GM18951 (cell line): Measurements from ENCODE around the gene TMEM9B.
"Not testable (repeated sequence)": the region's sequence is repeated elsewhere in the genome, so short reads cannot be mapped to it uniquely, and the experiment has no call there.

Experiments used
- POLR2A ChIP-seq: IDR thresholded peaks from 4 replicates; pipeline ENCODE4 v1.6.1; 2011; ENCODE audit warnings: mild to moderate bottlenecking; ENCODE audit not compliant: insufficient read length, insufficient read depth; ENCODE audit errors: extremely low read depth
- in situ Hi-C: fragments of 300-500 bp; cut with MboI; formaldehyde crosslinking; loops from one replicate; pipeline ENCODE4 v1.12.0; 2022; ENCODE audit warnings: low sequenced_read_pairs, mixed read lengths, inconsistent platforms; ENCODE audit not compliant: unreplicated experiment

TMEM9B gene

GRCh38 chr11:8964324-8965320 lies at the start of gene TMEM9B:
TMEM9B (minus strand) TSS chr11:8964442; CDS start chr11:8964313, 129 bp downstream.
- peak; percentile 86 for TF ChIP-seq POLR2A
- in situ Hi-C loops = no loop called here

GRCh38 chr11:9013373-9013772 lies 49.1 kb upstream of the TMEM9B start:
- TF ChIP-seq POLR2A = no peak
- in situ Hi-C loops = loop anchor here (10.0 kb wide), 1 partner anchor 121 kb away; no protein-coding TSS in a partner anchor

- in situ Hi-C loops = not testable (repeated sequence)
Measured at GRCh38 chr11:9009538-9009937, 45.3 kb upstream of the TMEM9B start.

GRCh38 chr11:9008661-9009060 lies 44.4 kb upstream of the TMEM9B start:
- in situ Hi-C loops = no loop called here
- TF ChIP-seq POLR2A = no peak

GRCh38 chr11:9008011-9008550 lies 43.8 kb upstream of the TMEM9B start:
- TF ChIP-seq POLR2A = no peak
- in situ Hi-C loops = no loop called here

GRCh38 chr11:9005087-9005486 lies 40.8 kb upstream of the TMEM9B start:
- no peak for TF ChIP-seq POLR2A
- in situ Hi-C loops = no loop called here

GRCh38 chr11:9004183-9004926 lies 40.1 kb upstream of the TMEM9B start:
- no peak for TF ChIP-seq POLR2A
- in situ Hi-C loops = no loop called here

- in situ Hi-C loops = no loop called here
- TF ChIP-seq POLR2A = no peak
Measured at GRCh38 chr11:9003573-9004182, 39.4 kb upstream of the TMEM9B start, which contains the start of gene NRIP3. NRIP3 (minus strand) TSS chr11:9004001; CDS start chr11:9003935, 66 bp downstream.

GRCh38 chr11:9002920-9003572 lies 38.8 kb upstream of the TMEM9B start:
- in situ Hi-C loops = no loop called here
- TF ChIP-seq POLR2A = no peak

GRCh38 chr11:9001736-9002135 lies 37.5 kb upstream of the TMEM9B start:
- TF ChIP-seq POLR2A = no peak
- in situ Hi-C loops = no loop called here

GRCh38 chr11:8998017-8998416 lies 33.8 kb upstream of the TMEM9B start:
- TF ChIP-seq POLR2A = no peak
- in situ Hi-C loops = no loop called here

GRCh38 chr11:8997451-8997850 lies 33.2 kb upstream of the TMEM9B start:
- TF ChIP-seq POLR2A = no peak
- in situ Hi-C loops = no loop called here
